HCT116 (cell line): Measurements from ENCODE around the gene DIDO1.

Source experiments
- EZH2 ChIP-seq: fragments of 200-600 bp; sonication (generic); IDR thresholded peaks from 2 replicates; pipeline ENCODE4 v1.6.1; 2017; ENCODE audit warnings: antibody characterized with exemption, mixed run types
- EZH2phosphoT487 ChIP-seq: fragments of 200-600 bp; IDR thresholded peaks from 2 replicates; pipeline ENCODE4 v1.6.1; 2018; ENCODE audit warnings: antibody characterized with exemption, borderline replicate concordance
- POLR2A ChIP-seq: IDR thresholded peaks from 2 replicates; pipeline ENCODE4 v1.7.0; 2011; ENCODE audit warnings: borderline replicate concordance; ENCODE audit not compliant: insufficient read depth, insufficient read length; ENCODE audit errors: extremely low read depth
- RAD21 ChIP-seq: IDR thresholded peaks from 2 replicates; pipeline ENCODE4 v1.6.1; 2012; ENCODE audit warnings: low read depth, mild to moderate bottlenecking
- YY1 ChIP-seq: IDR thresholded peaks from 2 replicates; pipeline ENCODE4 v1.6.1; 2011; ENCODE audit warnings: low read length, low read depth, moderate library complexity, mild to moderate bottlenecking; ENCODE audit not compliant: insufficient replicate concordance; ENCODE audit errors: extremely low read depth
- TF ChIP-seq, protein P1 (sequence below), 3 experiments: fragments of 200-600 bp in 1 of 3; sonication (generic) in 1 of 3; IDR thresholded peaks in 2 of 3; conservative IDR thresholded peaks in 1 of 3; 2 replicates each; pipeline ENCODE4 v1.5.1; 2012 to 2017; ENCODE audit warnings: low read depth in 2 of 3, low read length in 2 of 3, antibody characterized with exemption in 1 of 3, borderline replicate concordance in 1 of 3, control low read depth in 1 of 3, mild to moderate bottlenecking in 1 of 3, mixed read lengths in 1 of 3, mixed run types in 1 of 3, moderate library complexity in 1 of 3; ENCODE audit not compliant: insufficient read depth in 1 of 3

DNA sequence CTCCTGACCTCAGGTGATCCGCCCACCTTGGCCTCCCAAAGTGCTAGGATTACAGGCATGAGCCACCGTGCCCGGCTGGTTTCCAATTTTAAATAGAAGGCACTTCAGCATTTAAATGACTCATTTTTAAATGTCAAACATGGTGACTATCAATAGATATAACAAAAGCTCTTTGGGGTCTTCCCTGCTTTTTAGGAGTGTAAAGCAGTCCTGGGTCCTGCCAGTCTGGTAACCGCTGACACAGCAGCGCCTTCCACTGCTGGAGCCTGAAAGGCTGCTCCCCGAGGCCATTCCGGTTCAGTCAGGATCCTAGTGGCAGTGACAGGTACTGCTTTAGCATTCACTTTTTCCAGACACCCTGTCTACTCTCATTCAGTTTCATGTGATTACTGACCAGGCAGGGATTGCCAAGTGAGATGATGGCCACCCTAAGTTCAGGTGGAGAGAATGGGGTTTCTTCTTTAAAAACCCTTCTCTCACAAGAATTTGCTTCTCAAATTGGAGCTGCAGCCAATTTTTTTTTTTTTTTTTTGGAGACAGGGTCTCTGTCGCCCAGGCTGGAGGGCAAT is 5.1 kb downstream of the DIDO1 start:
- TF ChIP-seq, protein P1, sequence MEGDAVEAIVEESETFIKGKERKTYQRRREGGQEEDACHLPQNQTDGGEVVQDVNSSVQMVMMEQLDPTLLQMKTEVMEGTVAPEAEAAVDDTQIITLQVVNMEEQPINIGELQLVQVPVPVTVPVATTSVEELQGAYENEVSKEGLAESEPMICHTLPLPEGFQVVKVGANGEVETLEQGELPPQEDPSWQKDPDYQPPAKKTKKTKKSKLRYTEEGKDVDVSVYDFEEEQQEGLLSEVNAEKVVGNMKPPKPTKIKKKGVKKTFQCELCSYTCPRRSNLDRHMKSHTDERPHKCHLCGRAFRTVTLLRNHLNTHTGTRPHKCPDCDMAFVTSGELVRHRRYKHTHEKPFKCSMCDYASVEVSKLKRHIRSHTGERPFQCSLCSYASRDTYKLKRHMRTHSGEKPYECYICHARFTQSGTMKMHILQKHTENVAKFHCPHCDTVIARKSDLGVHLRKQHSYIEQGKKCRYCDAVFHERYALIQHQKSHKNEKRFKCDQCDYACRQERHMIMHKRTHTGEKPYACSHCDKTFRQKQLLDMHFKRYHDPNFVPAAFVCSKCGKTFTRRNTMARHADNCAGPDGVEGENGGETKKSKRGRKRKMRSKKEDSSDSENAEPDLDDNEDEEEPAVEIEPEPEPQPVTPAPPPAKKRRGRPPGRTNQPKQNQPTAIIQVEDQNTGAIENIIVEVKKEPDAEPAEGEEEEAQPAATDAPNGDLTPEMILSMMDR (IDR thresholded peaks at IDR 0.05 in 2 of 3, conservative IDR thresholded peaks at IDR 0.05 in 1 of 3; ENCODE audit: borderline replicate concordance in 1 of 3, insufficient read depth in 1 of 3, low read depth in 2 of 3, low read length in 2 of 3), result peak; percentile 44 to 77 (median 65); a peak in 5 of 6 replicates
- no peak for TF ChIP-seq EZH2phosphoT487
- no peak for TF ChIP-seq YY1
- TF ChIP-seq RAD21, result peak; percentile 19; the same call in 1 of the 2 replicates
- no peak for TF ChIP-seq EZH2
- no peak for TF ChIP-seq POLR2A
